Measurements from ENCODE around the gene SERGEF. TPM values are rescaled to one million over a fixed set of nuclear protein-coding genes. Genes with fewer than 3 reads are reported as not detected.

The SERGEF gene
- total RNA-seq, 1 donor from 2014 or later, result 29.5 TPM

DNA sequence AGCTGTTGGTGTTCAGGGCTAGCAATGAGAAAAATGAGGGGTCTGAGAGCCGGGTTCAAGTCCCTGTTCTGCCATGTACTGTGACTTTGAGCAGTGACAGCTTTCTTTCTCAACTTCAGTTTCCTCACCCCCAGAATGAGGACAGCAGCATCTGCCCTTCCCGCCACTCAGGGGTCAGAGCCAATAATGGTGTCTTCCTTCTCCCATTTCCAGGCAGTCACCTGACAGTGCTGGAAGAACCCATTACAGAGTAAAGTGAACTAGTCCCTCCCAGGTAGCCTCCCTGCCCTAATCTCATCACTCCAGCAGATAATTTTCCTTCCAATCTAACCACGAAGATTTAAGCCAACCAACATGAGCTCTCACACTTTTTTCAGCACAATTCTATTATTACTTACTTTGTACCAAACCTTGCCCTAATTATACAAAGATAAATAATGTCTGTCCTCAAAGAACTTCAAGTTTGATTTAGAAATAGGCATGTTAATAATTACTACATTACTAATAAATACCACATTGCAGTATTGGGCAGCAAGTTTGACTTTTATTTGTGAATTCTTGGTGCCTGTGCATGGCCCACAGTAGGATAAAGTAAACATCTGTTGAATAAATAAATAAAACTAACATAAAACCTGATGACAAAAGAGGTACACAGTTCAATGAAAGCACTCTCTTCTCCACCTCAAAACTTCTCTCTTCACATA is 61.0 kb downstream of the SERGEF start:
- DNase-seq (ENCODE audit: low read depth), result no peak

DNA sequence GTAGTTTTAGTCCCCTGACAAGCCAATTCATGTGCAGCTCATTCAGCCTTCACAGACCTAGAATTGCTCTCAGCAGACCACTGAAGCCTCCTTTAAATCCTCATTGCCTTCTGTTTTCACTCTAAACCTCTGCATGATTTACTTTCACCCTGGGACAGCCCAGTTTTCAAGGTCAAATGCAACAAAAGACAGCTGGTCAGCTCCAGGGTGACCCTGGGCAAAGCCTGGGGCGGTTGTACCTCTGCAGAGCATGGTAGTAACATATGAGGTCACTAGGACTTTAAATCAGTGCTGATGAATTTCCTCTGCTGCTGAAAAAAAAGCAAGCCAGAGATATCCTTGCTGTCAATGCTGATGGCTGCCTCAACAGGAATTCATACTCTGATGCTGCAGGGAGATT is 62.2 kb downstream of the SERGEF start:
- DNase-seq (ENCODE audit: low read depth), result no peak

DNA sequence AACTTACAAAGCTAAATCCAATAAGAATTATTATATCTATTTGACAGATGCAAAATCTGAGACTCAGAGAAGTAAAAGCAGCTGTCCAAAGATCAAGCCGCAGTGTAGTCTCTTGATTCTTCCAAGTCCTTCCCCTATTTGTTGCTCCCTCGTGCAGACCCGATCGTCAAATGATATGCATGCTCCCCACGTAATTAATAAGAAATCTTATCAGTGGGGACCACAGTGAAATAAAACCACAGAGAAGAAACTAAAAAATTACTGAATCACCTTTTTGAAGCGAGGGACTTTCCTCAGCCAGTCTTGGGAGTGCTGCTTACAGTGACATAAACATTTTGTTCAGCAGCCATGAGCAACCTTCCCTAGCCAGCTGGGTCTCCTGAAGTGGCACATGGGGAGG is 64.6 kb downstream of the SERGEF start:
- DNase-seq (ENCODE audit: low read depth), result no peak

DNA sequence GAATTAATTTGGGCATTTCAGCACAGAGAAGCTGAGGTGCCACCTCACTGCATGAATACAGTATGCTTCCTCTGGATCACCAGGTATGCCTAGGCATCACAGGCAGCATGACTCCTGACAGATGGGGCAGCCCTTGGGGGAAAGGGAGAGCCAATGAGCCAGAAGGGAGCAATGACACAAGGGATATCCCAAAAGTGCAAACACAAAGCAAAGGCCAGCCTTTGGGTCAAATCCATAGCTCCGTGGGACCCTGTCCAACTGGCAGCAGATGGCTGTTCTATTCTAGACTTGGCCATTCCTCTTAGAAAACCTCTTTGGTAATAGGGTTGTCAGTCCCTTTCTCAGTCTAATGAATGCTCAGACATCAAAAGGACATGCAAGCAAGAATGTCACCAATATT is 73.3 kb downstream of the SERGEF start:
- DNase-seq (ENCODE audit: low read depth), result no peak

DNA sequence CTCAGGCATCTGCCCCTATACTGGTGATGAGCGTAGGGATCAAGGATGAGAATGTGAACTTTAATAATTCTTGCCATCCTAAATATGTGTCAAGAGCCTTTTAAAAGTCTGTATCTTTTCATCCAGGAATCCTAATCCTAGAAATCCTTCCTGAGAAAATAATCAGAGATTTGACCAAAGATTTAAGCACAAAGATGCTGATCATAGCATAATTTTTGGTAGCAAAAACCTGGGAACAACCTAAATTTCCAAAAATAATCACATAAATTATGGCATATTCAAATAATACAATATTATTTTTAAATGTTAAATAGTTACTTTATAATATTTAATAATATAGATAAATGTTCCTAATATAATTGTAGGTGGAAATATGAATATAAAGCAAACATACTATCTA is 76.1 kb downstream of the SERGEF start:
- DNase-seq (ENCODE audit: low read depth), result no peak

DNA sequence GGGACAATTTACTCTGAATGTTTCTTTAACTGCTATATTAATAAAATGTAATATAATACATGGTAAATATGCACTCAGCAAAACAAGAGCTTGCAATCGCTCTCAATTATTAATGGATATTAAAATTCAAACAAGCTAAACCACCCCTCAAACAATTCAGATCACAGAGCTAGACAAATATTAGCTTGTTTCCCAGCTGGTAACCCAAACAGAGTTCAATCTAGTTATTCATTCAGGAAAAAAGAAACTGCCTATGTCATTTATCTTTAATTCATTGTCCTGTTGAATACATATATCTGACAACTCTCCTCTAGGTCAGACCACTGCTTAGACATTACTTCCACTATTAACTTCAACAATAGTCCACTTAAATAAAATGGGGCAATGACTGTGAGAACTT is 78.7 kb downstream of the SERGEF start:
- no peak for DNase-seq (ENCODE audit: low read depth)

DNA sequence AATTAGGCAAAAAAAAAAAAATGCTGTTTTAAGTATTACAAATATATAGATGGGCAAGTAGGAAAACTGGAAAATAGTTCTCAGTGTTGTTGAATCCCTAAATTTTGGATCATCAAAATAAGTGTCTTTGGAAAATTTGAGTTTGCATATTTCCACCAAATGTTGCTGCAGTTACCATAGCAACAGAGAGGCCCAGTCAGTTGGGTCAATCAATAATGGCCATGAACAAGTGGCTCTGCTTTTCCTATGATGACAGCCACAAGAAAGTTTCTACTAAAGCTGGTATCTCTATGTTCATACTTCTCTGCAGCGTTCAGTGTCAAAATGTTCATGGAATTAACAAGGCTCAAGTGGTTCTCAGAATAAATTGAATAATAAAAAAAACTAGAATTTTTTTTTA is 79.1 kb downstream of the SERGEF start:
- DNase-seq (ENCODE audit: low read depth), result no peak

DNA sequence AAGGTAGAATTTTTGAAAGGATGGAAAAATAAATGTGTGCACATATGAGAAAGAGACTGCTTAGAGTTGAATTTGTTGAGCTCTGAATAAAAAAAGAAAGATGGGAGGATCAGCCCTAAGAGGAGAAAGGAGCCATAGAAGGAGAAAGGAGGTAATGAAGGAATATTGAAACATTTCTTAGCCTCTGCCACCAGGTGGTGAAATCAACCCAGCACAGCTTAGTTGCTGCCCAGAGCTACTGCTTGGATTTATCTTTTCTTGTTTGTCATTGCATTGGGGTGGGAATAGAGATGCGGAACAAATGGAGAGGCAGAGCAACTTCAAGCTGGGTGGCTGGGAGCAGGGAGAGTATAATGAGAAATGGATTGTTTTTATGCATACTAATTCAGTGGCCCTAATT is 80.4 kb downstream of the SERGEF start:
- DNase-seq (ENCODE audit: low read depth), result no peak

DNA sequence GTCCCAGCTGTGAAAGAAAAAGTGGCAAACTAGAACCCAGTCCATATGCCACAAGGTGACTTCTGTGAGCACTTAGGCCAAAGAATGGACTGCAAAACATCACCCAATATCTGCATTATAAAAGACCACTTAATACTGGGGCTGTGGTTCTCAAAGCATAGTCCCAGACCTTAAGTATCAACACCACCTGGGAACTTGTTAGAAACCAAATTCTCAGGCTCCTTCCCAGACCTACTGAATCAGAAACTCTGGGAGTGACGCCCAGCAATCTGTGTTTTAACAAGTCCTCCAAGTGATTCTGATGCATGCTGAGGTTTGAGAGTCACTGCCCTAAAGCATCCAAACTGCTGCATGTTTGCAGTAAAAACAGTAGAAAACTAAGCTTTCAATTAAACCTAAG is 81.3 kb downstream of the SERGEF start:
- no peak for DNase-seq (ENCODE audit: low read depth)

DNA sequence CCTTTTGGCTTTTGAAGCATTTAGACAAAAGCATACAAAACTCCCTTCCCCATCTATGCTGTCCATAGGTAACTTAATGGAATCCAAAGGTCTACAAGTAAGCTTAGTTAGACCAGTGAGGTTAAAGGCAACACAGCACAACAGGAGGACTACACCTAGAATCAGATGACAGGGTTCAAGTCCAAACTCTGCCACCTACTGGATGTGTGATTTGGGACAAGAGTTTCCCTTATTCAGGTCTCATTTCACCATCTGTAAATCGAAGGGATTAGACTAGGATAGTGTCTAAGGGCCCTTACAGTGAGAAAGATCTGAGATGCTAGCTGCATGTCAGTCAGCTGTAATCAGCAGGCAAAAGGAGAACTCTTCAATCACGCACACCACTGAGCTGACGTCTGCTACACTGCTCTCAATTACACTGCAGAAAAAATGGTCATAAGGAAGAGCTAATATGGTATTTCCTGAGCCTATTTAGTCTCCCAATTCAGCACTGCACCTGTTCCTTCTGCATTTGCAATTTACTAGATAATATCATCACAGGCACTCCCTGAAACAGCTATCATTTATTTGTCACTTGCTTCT is 82.2 kb downstream of the SERGEF start:
- DNase-seq (ENCODE audit: low read depth), result no peak

DNA sequence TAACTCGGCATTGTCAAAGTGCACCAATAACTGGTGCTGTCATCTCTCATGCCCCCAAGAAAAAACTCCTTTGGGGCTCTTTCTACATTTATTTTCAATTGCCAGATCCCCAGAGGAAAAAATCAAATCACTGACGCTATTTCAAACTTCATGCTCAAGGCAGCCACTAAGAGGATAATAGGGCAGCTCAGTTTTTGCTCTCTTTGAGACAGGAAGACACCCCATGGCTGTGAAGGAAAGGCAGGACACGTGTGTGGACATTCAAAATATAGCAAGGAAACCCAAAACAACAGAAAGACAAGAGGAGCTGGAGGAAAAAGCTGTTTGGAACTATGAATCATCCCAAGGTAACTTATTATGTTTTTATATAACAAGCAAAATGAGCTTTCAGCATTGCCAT is 83.7 kb downstream of the SERGEF start:
- DNase-seq (ENCODE audit: low read depth), result no peak

DNA sequence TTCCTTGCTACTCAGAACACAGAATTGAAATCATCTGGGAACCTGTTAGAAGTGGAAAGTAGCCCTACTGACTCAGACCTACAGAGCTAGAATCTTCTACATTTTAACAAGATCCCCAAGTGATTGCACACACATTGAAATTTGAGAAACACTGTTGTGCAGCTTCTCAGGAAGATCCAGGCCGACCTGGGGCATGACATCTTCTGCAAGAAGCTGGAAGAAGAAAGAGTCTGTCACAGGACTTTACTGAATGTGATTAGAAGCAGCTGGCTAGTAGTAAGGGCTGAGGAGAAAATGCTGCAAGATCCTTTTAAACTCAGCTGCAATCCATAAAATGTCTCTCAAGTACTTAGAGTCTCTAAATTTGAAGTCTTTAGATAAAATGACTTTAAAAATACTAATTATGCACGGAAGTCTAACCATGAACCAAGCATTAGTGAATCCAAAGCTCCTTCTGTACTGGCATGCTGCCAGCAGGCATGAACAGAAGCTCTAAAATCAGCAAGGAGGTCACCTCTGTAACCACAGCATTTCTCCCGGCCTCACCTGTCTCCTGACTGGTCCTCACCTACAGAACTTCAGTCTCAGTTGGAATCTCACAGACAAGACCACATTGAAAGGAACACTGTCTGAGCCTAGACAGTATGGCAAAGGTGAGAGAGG is 85.0 kb downstream of the SERGEF start:
- DNase-seq (ENCODE audit: low read depth), result no peak

DNA sequence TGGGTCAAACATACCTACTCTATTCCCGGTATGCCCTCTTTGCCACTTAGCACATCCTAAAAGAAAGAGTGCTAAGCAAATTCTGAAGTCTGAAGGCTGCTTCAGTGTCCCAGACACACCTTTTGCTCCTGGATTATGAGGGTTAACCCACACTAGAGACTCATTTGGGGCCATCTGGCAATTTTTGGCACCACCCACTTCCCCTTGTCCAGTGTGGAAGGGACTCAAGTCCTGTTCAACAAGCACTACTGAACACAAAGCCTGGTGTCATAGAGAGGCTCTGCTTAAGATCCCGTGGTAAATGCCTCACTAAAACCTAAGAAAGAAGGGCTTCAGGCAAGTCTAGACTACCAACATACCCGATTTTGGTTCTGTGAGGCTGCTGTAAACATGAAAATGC is 85.8 kb downstream of the SERGEF start:
- no peak for DNase-seq (ENCODE audit: low read depth)

DNA sequence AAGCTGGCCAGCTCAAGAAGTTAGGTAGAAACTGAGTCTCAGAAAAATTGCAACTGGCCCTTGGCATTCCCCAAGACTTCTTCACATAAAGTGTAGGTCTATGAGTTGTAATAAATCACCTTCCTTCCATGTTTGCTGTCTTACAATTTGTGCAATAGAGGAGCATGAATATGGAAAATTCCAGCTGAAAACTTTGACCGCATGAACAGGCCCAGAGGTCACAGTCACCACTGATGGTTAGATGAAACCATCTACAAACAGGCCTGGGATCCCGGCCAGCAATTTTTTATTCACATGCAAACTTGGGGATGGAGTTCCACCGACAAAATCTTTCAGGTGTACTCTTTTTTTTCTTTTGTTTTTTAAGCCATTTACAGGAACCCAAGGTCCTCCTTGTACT is 88.1 kb downstream of the SERGEF start:
- DNase-seq (ENCODE audit: low read depth), result no peak

DNA sequence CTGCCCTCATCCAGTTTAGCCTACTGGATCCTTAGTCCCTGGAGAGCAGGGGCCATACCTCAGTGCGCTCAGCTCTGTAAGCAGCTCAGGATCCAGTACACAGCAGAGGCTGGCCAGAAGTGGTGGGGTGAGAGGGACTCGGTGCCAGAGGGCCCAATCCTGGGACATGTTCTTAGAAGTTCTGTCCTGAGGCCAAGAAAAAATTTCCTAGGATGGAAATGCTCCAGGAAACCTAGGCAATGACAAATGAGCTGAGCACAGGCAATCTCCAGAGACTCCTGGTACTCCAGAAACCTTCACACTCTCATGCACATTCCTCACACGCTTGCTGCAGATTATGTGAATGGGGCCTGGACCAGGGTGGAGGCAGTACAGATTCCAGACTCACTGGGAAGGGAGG is 89.6 kb downstream of the SERGEF start:
- peak; percentile 6 for DNase-seq (ENCODE audit: low read depth)

DNA sequence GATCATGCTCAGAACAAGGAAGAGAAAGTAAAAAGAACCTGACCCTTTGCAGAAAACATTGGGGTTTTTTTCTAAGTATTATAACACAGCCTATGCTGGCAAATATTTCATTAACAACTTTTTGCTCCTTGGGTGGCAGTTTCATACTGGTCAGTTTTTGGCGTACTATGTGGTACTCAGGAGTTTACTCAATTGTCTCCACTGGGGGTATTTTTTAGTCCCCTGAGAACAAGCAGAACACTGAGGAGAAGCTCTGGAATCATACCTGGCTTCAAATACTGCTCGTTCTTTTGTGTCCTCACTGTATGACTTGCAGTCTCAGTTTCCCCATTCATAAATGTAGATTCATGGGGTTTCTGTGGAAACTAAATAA is 90.4 kb downstream of the SERGEF start:
- DNase-seq (ENCODE audit: low read depth), result no peak

DNA sequence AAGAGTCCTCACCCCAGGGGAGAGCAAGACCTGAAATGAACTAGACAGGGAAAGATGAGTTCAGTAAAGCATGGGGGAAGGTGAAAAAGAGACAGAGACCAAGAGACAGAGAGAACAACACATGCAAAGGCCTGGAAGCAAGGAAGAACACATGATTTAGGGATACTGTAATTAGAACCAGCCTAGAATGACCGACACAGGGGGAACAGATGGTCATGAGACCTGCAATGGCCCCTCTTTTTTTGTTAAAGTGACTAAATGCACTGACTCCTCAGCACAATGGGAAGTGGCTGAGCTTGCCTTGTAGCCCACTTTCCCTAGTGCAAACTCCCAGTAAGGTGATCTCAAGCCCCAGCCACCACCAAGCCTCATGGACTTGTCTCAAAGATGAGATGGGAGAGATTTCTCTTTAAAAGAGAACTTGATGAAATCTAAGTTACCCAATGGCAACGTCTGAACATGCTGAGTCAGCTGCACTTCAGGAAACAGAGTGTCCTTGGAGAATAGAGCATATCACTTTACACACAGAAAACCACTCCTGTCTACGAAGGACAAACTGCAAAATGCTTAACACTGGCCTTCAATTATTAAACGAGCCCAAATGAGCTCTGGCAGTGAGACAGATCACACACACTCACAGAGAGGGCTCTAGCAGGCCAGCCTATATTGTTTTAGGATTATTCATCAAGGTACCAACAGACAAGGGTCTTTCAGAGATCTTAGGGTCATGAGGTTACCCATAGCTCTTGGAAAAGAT is 91.0 kb downstream of the SERGEF start:
- DNase-seq (ENCODE audit: low read depth), result peak; percentile 78

DNA sequence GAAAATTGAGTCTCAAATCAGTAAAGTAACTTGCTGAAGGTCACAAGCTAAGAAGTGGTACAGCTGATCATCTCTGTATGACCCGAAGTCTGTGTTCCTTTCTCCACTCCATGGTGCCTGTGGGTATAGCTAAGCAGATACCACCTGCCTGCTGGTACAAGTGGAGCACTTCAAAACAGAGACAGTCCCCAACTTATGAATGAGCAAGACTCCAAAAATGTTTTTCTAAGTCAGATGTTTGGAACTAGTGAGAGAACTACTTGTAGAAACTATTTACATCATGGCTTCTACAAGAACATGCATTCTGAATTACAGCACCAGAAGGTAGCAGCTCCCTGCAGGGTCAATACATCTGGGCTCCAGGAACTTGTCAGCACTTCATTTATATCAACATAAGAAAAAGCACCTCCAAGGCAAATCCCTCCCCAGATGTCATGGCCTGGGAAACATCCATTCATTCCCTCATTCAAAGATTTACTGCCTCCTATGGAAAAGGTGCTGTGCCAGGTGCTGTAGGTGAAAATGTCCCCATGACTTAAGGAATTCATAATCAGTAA is 94.7 kb downstream of the SERGEF start:
- DNase-seq (ENCODE audit: low read depth), result no peak

DNA sequence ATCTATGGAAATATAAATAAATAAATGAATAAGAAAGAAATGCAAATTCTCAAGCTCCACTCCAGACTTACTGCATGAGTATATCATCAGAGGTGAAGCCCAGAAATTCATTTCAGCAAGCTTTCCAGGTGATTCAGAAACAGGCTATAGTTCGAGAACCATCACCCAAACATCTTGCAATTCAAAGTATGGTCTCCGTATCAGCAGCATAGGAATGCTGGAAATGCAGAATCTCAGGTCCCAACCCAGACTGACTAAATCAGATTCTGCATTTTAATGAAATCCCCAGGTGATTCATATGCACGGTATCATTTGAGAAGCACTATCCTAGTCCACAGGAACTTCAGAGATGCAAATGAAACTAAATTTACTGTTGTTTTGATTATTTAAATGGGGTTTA is 95.3 kb downstream of the SERGEF start:
- no peak for DNase-seq (ENCODE audit: low read depth)

DNA sequence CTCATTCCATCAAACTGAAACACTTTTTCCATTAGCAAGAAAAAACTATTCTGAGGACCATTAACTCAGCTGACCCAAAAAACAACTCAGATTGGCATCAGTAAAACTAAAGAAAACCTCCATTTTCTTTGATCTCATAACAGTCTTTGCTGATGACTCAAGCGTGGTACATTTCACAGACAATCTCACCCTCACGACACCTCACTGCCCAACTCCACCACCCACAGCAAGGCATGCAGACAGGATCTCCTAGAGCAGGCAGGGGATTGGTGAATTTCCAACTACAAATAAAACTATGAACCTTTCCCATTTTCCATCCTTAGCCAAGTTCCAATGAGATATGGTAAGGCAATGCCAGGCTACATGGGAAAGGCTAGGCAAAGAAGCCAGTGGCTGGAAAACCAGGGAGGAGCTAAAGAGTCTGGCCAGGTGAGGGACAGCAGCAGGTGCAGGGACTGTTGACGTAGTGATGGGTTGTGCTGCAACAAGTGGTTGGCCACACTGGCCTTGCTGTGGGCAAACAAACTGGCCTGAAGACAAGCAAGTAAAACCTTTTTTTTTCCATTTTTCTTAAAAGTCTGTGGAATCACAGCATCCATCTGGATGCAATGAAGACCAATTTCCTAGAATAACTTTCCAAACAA is 97.2 kb downstream of the SERGEF start:
- DNase-seq (ENCODE audit: low read depth), result peak; percentile 15

DNA sequence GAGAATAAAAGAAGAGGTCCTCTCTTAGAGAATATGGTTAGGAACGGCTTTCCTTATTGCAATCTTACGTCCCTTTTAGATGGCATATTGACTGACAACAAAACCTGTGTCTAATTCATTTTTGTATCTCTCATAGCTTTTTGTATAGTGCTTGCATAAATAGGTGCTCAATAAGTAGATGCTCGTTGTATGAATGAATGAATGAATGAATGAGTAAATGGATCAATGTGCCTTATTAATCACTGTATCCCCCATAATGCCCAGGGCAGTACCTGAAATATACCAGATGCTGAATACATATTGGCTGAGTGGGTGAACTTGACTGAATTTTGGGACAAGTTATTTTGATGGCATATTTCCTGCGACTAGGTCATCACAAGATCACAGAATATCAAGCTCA is 97.9 kb downstream of the SERGEF start:
- no peak for DNase-seq (ENCODE audit: low read depth)

DNA sequence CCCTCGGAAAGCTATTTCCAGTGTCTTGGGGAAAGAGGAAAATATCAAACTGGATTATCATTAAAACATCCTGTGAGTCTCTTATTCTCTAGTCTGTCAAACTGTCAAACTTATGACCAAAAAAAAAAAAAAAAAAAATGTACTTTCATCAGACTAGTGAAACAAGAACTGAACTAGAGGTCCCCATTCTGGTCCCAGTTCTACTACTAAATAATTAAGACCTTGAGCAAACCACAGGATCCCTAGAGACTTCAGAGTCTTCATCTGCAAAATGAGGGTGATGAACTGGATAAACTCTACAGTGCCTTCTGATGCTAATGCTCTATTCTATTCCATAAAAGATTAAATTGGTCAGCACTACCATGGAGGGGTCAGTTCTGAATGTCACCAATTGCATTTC is 105.8 kb downstream of the SERGEF start:
- no peak for DNase-seq (ENCODE audit: low read depth)

All from renal cortical epithelial cell (primary cell).